ENCODE measurements around the gene RBM28.

DNA sequence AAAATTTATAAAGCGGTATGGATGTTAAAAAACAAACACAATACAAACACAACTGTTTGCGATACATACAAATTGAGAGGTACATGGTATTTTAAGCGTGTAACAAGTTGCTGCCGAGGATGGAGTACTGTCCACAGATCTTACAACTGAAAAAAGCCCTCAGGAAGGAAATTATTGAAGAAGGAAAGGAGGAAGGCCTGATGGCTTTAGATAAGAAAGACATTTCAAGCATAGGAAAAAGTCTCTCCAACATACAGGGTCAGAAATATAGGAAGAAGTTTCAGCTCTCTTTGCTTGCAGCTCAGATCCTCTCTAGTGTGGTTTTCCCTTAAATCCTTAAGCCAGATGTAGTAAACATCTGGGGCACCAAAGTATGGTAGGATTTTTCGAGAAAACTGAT, 25.0 kb downstream of the RBM28 start:
- TF ChIP-seq, protein P1, sequence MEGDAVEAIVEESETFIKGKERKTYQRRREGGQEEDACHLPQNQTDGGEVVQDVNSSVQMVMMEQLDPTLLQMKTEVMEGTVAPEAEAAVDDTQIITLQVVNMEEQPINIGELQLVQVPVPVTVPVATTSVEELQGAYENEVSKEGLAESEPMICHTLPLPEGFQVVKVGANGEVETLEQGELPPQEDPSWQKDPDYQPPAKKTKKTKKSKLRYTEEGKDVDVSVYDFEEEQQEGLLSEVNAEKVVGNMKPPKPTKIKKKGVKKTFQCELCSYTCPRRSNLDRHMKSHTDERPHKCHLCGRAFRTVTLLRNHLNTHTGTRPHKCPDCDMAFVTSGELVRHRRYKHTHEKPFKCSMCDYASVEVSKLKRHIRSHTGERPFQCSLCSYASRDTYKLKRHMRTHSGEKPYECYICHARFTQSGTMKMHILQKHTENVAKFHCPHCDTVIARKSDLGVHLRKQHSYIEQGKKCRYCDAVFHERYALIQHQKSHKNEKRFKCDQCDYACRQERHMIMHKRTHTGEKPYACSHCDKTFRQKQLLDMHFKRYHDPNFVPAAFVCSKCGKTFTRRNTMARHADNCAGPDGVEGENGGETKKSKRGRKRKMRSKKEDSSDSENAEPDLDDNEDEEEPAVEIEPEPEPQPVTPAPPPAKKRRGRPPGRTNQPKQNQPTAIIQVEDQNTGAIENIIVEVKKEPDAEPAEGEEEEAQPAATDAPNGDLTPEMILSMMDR (IDR thresholded peaks at IDR 0.05; ENCODE audit: low read depth, low read length): no peak
- TF ChIP-seq POLR2A (IDR thresholded peaks at IDR 0.05; ENCODE audit: extremely low read depth, insufficient read length): no peak
- TF ChIP-seq, protein P2, sequence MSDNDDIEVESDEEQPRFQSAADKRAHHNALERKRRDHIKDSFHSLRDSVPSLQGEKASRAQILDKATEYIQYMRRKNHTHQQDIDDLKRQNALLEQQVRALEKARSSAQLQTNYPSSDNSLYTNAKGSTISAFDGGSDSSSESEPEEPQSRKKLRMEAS (IDR thresholded peaks at IDR 0.05; ENCODE audit: low read depth, low read length): no peak

Data from NB4 (cell line).